Nephron progenitor cell (in vitro differentiated cells): ENCODE measurements around the gene LRP1B.

ENCODE experiments used
- DNase-seq: peaks from one replicate; pipeline ENCODE4 v3.0.0; 2021
- H3K27ac Mint-ChIP-seq: 2 replicates; pipeline ENCODE4 v1.8.0; 2021; ENCODE audit warnings: mild to moderate bottlenecking, moderate library complexity, mixed read lengths
- H3K27me3 Mint-ChIP-seq: 2 replicates; pipeline ENCODE4 v1.8.0; 2021; ENCODE audit warnings: mild to moderate bottlenecking, low read depth, mixed read lengths; ENCODE audit not compliant: poor library complexity
- H3K36me3 Mint-ChIP-seq: 2 replicates; pipeline ENCODE4 v1.8.0; 2021; ENCODE audit warnings: low read depth, mixed read lengths
- H3K4me1 Mint-ChIP-seq: 2 replicates; pipeline ENCODE4 v1.8.0; 2021; ENCODE audit warnings: mixed read lengths
- H3K4me3 Mint-ChIP-seq: 2 replicates; pipeline ENCODE4 v1.8.0; 2021; ENCODE audit warnings: mild to moderate bottlenecking, moderate library complexity, mixed read lengths
- H3K9me3 Mint-ChIP-seq: 2 replicates; pipeline ENCODE4 v1.8.0; 2021; ENCODE audit warnings: mild to moderate bottlenecking, moderate library complexity, mixed read lengths
- CTCF ChIP-seq: fragments of 200-600 bp; sonication (generic); IDR thresholded peaks from 2 replicates; pipeline ENCODE4 v1.5.0; 2021; ENCODE audit warnings: antibody characterized with exemption

The LRP1B gene

GRCh38 chr2:140542627-140543026, 1588.2 kb downstream of the LRP1B start:
- Mint-ChIP-seq H3K27me3 (no peaks in the 10 kb centered on the region), H3K4me1 (peaks cover 6% of the 10 kb centered on the region), H3K27ac (no peak overlapping the region), H3K36me3 (no peaks in the 10 kb centered on the region), H3K4me3 (no peak overlapping the region), H3K9me3 (no peaks in the 10 kb centered on the region)
- DNase-seq: no peak
- no peak for TF ChIP-seq CTCF

- Mint-ChIP-seq H3K27me3 (no peaks in the 10 kb centered on the region), H3K4me1 (peaks cover 6% of the 10 kb centered on the region), H3K4me3 (no peak overlapping the region), H3K36me3 (no peaks in the 10 kb centered on the region), H3K27ac (no peak overlapping the region), H3K9me3 (no peaks in the 10 kb centered on the region)
- no peak for TF ChIP-seq CTCF
- DNase-seq: no peak
Observed at GRCh38 chr2:140539242-140539875, 1591.5 kb downstream of the LRP1B start.

- H3K27me3 Mint-ChIP-seq: no peaks in the 10 kb centered on the region
- no peak overlapping the region for H3K4me3 Mint-ChIP-seq
- TF ChIP-seq CTCF: no peak
- H3K9me3 Mint-ChIP-seq: no peaks in the 10 kb centered on the region
- DNase-seq: no peak
- no peak overlapping the region for H3K27ac Mint-ChIP-seq
- H3K4me1 Mint-ChIP-seq: no peaks in the 10 kb centered on the region
- H3K36me3 Mint-ChIP-seq: no peaks in the 10 kb centered on the region
Observed at GRCh38 chr2:140529706-140530105, 1601.1 kb downstream of the LRP1B start.

- no peaks in the 10 kb centered on the region for H3K4me1 Mint-ChIP-seq
- H3K4me3 Mint-ChIP-seq: no peak overlapping the region
- no peaks in the 10 kb centered on the region for H3K36me3 Mint-ChIP-seq
Observed at GRCh38 chr2:140528982-140529381, 1601.8 kb downstream of the LRP1B start.

GRCh38 chr2:140526575-140526974, 1604.2 kb downstream of the LRP1B start:
- H3K27ac Mint-ChIP-seq: no peak overlapping the region
- no peak for DNase-seq
- no peaks in the 10 kb centered on the region for H3K36me3 Mint-ChIP-seq
- H3K4me1 Mint-ChIP-seq: no peaks in the 10 kb centered on the region
- H3K9me3 Mint-ChIP-seq: no peaks in the 10 kb centered on the region
- H3K27me3 Mint-ChIP-seq: no peaks in the 10 kb centered on the region
- no peak overlapping the region for H3K4me3 Mint-ChIP-seq
- TF ChIP-seq CTCF: no peak

More at GRCh38 chr2:140528982-140529381, 1601.8 kb downstream of the LRP1B start:
- no peak for DNase-seq
- Mint-ChIP-seq H3K27ac (peak overlapping the region; percentile 20), H3K27me3 (no peaks in the 10 kb centered on the region), H3K9me3 (no peaks in the 10 kb centered on the region)
- TF ChIP-seq CTCF: no peak

GRCh38 chr2:140512106-140512505, 1618.7 kb downstream of the LRP1B start:
- H3K4me1 Mint-ChIP-seq: no peaks in the 10 kb centered on the region
- no peak for TF ChIP-seq CTCF
- no peak for DNase-seq
- H3K4me3 Mint-ChIP-seq: no peak overlapping the region
- H3K27ac Mint-ChIP-seq: no peak overlapping the region
- no peaks in the 10 kb centered on the region for H3K27me3 Mint-ChIP-seq
- H3K36me3 Mint-ChIP-seq: no peaks in the 10 kb centered on the region
- H3K9me3 Mint-ChIP-seq: no peaks in the 10 kb centered on the region
